Mononuclear cell (primary cell): ENCODE data around the gene LRRC74B. TPM values are rescaled to one million over a fixed set of nuclear protein-coding genes. Genes with fewer than 3 reads are reported as not detected.
"Not testable (repeated sequence)": the region's sequence is repeated elsewhere in the genome, so short reads cannot be mapped to it uniquely, and the experiment has no call there.

Experiments
- H3K27me3 ChIP-seq: 2 replicates; pipeline ENCODE4 v1.6.0; 2011; ENCODE audit warnings: low read length, control low read depth; ENCODE audit not compliant: insufficient read depth
- H3K4me1 ChIP-seq: 2 replicates; pipeline ENCODE4 v1.5.1; 2011; ENCODE audit warnings: mild to moderate bottlenecking, low read length, control low read depth; ENCODE audit not compliant: insufficient read depth
- H3K4me3 ChIP-seq: 2 replicates; pipeline ENCODE4 v1.5.1; 2011; ENCODE audit warnings: mild to moderate bottlenecking, low read length, moderate library complexity
- H3K9me3 ChIP-seq: 2 replicates; pipeline ENCODE4 v1.5.1; 2011; ENCODE audit warnings: low read depth, mild to moderate bottlenecking, control low read depth, low read length
- total RNA-seq: library from RNA; depleted of rRNA; stranded (reverse); fragments of >200 nt; gene quantifications from one replicate; pipeline ENCODE4 v1.2.3, GENCODE V29; 2012

The LRRC74B gene
- total RNA-seq, 1 donor = not detected

- not testable (repeated sequence) for H3K27me3 ChIP-seq, H3K4me3 ChIP-seq, H3K4me1 ChIP-seq, H3K9me3 ChIP-seq
These were observed 45.5 kb downstream of the LRRC74B start for GRCh38 chr22:21091220-21091619.

GRCh38 chr22:21092797-21093554, 47.2 kb downstream of the LRRC74B start:
- no peak overlapping the region for H3K4me3 ChIP-seq
- no peaks in the 10 kb centered on the region for H3K27me3 ChIP-seq
- H3K4me1 ChIP-seq = no peaks in the 10 kb centered on the region
- H3K9me3 ChIP-seq = no peaks in the 10 kb centered on the region

- not testable (repeated sequence) for H3K27me3 ChIP-seq, H3K4me3 ChIP-seq, H3K4me1 ChIP-seq, H3K9me3 ChIP-seq
These were observed 47.9 kb downstream of the LRRC74B start for GRCh38 chr22:21093555-21094137.

- no peaks in the 10 kb centered on the region for H3K4me1 ChIP-seq
- H3K27me3 ChIP-seq = no peaks in the 10 kb centered on the region
- no peak overlapping the region for H3K4me3 ChIP-seq
- H3K9me3 ChIP-seq = no peaks in the 10 kb centered on the region
These were observed 49.4 kb downstream of the LRRC74B start for GRCh38 chr22:21094911-21095772.

- Histone ChIP-seq H3K4me3 (no peak overlapping the region), H3K4me1 (no peaks in the 10 kb centered on the region), H3K27me3 (no peaks in the 10 kb centered on the region), H3K9me3 (no peaks in the 10 kb centered on the region)
These were observed 50.0 kb downstream of the LRRC74B start for GRCh38 chr22:21095773-21096107.

GRCh38 chr22:21096878-21097277, 51.1 kb downstream of the LRRC74B start:
- not testable (repeated sequence) for H3K27me3 ChIP-seq, H3K4me1 ChIP-seq, H3K9me3 ChIP-seq, H3K4me3 ChIP-seq

- Histone ChIP-seq H3K4me3 (no peak overlapping the region), H3K27me3 (no peaks in the 10 kb centered on the region), H3K9me3 (no peaks in the 10 kb centered on the region), H3K4me1 (peaks cover 5% of the 10 kb centered on the region)
These were observed 52.4 kb downstream of the LRRC74B start for GRCh38 chr22:21098099-21098671.

- no peak overlapping the region for H3K4me3 ChIP-seq
- H3K27me3 ChIP-seq = no peaks in the 10 kb centered on the region
- H3K9me3 ChIP-seq = no peaks in the 10 kb centered on the region
- peaks cover 5% of the 10 kb centered on the region for H3K4me1 ChIP-seq
These were observed 53.8 kb downstream of the LRRC74B start for GRCh38 chr22:21099578-21099977.

- no peak overlapping the region for H3K4me3 ChIP-seq
- no peaks in the 10 kb centered on the region for H3K27me3 ChIP-seq
- peaks cover 5% of the 10 kb centered on the region for H3K4me1 ChIP-seq
- no peaks in the 10 kb centered on the region for H3K9me3 ChIP-seq
These were observed 54.6 kb downstream of the LRRC74B start for GRCh38 chr22:21100149-21101032.

- peaks cover 5% of the 10 kb centered on the region for H3K4me1 ChIP-seq
- no peaks in the 10 kb centered on the region for H3K9me3 ChIP-seq
- H3K4me3 ChIP-seq = no peak overlapping the region
- H3K27me3 ChIP-seq = peaks cover 4% of the 10 kb centered on the region
These were observed 56.3 kb downstream of the LRRC74B start for GRCh38 chr22:21101877-21102638.

- peaks cover 4% of the 10 kb centered on the region for H3K27me3 ChIP-seq
- H3K4me1 ChIP-seq = peaks cover 5% of the 10 kb centered on the region
- H3K9me3 ChIP-seq = no peaks in the 10 kb centered on the region
- H3K4me3 ChIP-seq = no peak overlapping the region
These were observed 57.0 kb downstream of the LRRC74B start for GRCh38 chr22:21102659-21103267.

- no peaks in the 10 kb centered on the region for H3K9me3 ChIP-seq
- no peak overlapping the region for H3K4me3 ChIP-seq
- H3K27me3 ChIP-seq = peaks cover 4% of the 10 kb centered on the region
- peaks cover 5% of the 10 kb centered on the region for H3K4me1 ChIP-seq
These were observed 57.9 kb downstream of the LRRC74B start for GRCh38 chr22:21103633-21104032.

GRCh38 chr22:21104126-21104691, 58.5 kb downstream of the LRRC74B start:
- H3K9me3 ChIP-seq = no peaks in the 10 kb centered on the region
- peaks cover 4% of the 10 kb centered on the region for H3K27me3 ChIP-seq
- H3K4me3 ChIP-seq = no peak overlapping the region
- H3K4me1 ChIP-seq = peaks cover 5% of the 10 kb centered on the region
